MM.1S (cell line): ENCODE results near the gene MYOF.

Experiments
- DNase-seq: peaks from one replicate; pipeline ENCODE4 v3.0.0-alpha.2; 2015
- H2AFZ ChIP-seq: fragments of 300-600 bp; sonication (generic); 2 replicates; pipeline ENCODE4 v1.6.0; 2016; ENCODE audit warnings: antibody characterized with exemption, low read length
- H3F3A ChIP-seq: fragments of 300-600 bp; sonication (generic); 2 replicates; pipeline ENCODE4 v1.6.1; 2016; ENCODE audit warnings: mild to moderate bottlenecking, antibody characterized with exemption, low read length, moderate library complexity, mixed read lengths; ENCODE audit not compliant: insufficient read depth
- H3K27ac ChIP-seq: fragments of 300-600 bp; sonication (generic); 2 replicates; pipeline ENCODE4 v1.5.1; 2016; ENCODE audit warnings: mild to moderate bottlenecking, low read length
- H3K27me3 ChIP-seq: fragments of 300-600 bp; sonication (generic); replicated peaks from 2 replicates; pipeline ENCODE4 v1.6.0; 2016; ENCODE audit warnings: low read length; ENCODE audit not compliant: insufficient read depth
- H3K36me3 ChIP-seq: fragments of 300-600 bp; sonication (generic); replicated peaks from 2 replicates; pipeline ENCODE4 v1.6.1; 2016; ENCODE audit warnings: mild to moderate bottlenecking, low read length, mixed read lengths; ENCODE audit not compliant: insufficient read depth
- H3K4me1 ChIP-seq: fragments of 300-600 bp; sonication (generic); 2 replicates; pipeline ENCODE4 v1.6.1; 2016; ENCODE audit warnings: low read length, mixed read lengths
- H3K4me2 ChIP-seq: fragments of 300-600 bp; sonication (generic); 2 replicates; pipeline ENCODE4 v1.6.0; 2016; ENCODE audit warnings: low read depth, low read length
- H3K4me3 ChIP-seq: fragments of 300-600 bp; sonication (generic); 2 replicates; pipeline ENCODE4 v1.5.1; 2016; ENCODE audit warnings: low read length, mixed read lengths
- H3K79me2 ChIP-seq: fragments of 300-600 bp; sonication (generic); 2 replicates; pipeline ENCODE4 v1.6.1; 2016; ENCODE audit warnings: mixed run types, low read length, mixed read lengths
- H3K9ac ChIP-seq: fragments of 300-600 bp; sonication (generic); 2 replicates; pipeline ENCODE4 v1.6.1; 2016; ENCODE audit warnings: low read length, mixed read lengths
- H3K9me2 ChIP-seq: fragments of 300-600 bp; sonication (generic); replicated peaks from 2 replicates; pipeline ENCODE4 v1.6.1; 2016; ENCODE audit warnings: mild to moderate bottlenecking, low read length, mixed read lengths; ENCODE audit not compliant: insufficient read depth
- H3K9me3 ChIP-seq: fragments of 300-600 bp; sonication (generic); replicated peaks from 2 replicates; pipeline ENCODE4 v1.6.1; 2016; ENCODE audit warnings: mild to moderate bottlenecking, low read length, mixed read lengths; ENCODE audit not compliant: insufficient read depth
- H4K20me1 ChIP-seq: fragments of 300-600 bp; sonication (generic); 2 replicates; pipeline ENCODE4 v1.6.1; 2016; ENCODE audit warnings: mild to moderate bottlenecking, low read length, moderate library complexity, mixed read lengths; ENCODE audit not compliant: insufficient read depth
- CTCF ChIP-seq: fragments of 300-600 bp; sonication (generic); IDR thresholded peaks from 2 replicates; pipeline ENCODE4 v1.5.1; 2016; ENCODE audit warnings: antibody characterized with exemption, low read length, mixed read lengths
- EZH2 ChIP-seq: fragments of 300-600 bp; sonication (generic); optimal IDR thresholded peaks from 2 replicates; pipeline ENCODE3; 2017; ENCODE audit warnings: low read depth, mild to moderate bottlenecking, antibody characterized with exemption, low read length, mixed read lengths
- EZH2phosphoT487 ChIP-seq: fragments of 300-600 bp; sonication (generic); IDR thresholded peaks from 2 replicates; pipeline ENCODE4 v1.6.1; 2018; ENCODE audit warnings: antibody characterized with exemption, low read length

MYOF gene

GRCh38 chr10:93496322-93497041 is 14.3 kb upstream of the MYOF start, which contains the start of gene CEP55:
Gene CEP55, plus strand, starts transcription at chr10:93496612. Its CDS starts 3,440 bp downstream, at chr10:93500052.
- Histone ChIP-seq H3K27me3 (no peaks in the 10 kb centered on the region), H4K20me1 (no peaks in the 10 kb centered on the region), H3K9me2 (no peaks in the 10 kb centered on the region), H2AFZ (peak within 1 kb of the TSS; percentile 99), H3K27ac (peak within 1 kb of the TSS; percentile 26; the same call in 1 of the 2 replicates), H3K4me2 (peak within 1 kb of the TSS; percentile 85), H3K4me3 (peak within 1 kb of the TSS; percentile 88), H3F3A (no peaks in the 10 kb centered on the region), H3K9me3 (no peaks in the 10 kb centered on the region), H3K4me1 (no peaks in the 10 kb centered on the region), H3K36me3 (no peaks in the 10 kb centered on the region), H3K79me2 (peaks cover 25% of the 10 kb centered on the region), H3K9ac (peak within 1 kb of the TSS; percentile 64)
- peak; percentile 95 for DNase-seq
- TF ChIP-seq EZH2phosphoT487 (no peak), EZH2 (no peak), CTCF (no peak)

DNA sequence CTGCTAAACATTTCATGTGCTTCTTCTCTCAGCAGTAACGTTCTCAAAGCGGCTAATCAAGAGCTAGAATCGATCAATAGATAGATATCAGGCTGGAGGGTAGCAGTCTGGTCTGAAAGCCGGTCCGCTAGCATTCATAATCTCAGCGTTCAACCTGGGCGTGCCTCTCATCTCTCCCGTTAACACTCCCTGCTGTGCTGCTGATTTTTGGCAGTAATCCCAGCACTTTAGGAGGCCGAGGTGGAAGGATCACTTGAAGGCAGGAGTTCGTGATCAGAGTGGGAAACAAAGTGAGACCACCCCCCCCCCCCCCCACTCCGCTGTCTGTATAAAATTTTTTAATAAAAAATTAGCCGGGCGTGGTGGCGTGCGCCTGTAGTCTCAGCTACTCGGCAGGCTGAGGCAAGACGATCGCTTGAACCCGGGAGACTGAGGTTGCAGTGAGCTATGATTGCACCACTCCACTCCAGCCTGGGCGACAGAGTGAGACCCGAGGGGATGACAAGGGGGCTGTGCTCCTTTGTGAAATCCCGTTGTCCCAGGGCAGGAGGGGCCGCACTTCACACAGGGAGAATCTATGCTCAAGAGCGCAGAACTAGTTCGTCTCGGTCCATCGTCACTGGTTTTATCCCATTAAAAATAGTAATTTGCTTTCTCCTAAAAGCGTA is 13.7 kb upstream of the MYOF start:
- peak overlapping the region; percentile 88 for H3K4me3 ChIP-seq
- TF ChIP-seq EZH2phosphoT487 (no peak), CTCF (no peak), EZH2 (no peak)
- H3K9me2 ChIP-seq: no peaks in the 10 kb centered on the region
- peak overlapping the region; percentile 85 for H3K4me2 ChIP-seq
- no peaks in the 10 kb centered on the region for H3K4me1 ChIP-seq
- peak overlapping the region; percentile 41; the same call in 1 of the 2 replicates for H3K9ac ChIP-seq
- no peaks in the 10 kb centered on the region for H3K36me3 ChIP-seq
- H4K20me1 ChIP-seq: no peaks in the 10 kb centered on the region
- DNase-seq: no peak
- H3K9me3 ChIP-seq: no peaks in the 10 kb centered on the region
- H3K27ac ChIP-seq: no peak overlapping the region
- H2AFZ ChIP-seq: peak overlapping the region; percentile 99
- no peaks in the 10 kb centered on the region for H3F3A ChIP-seq
- H3K27me3 ChIP-seq: no peaks in the 10 kb centered on the region
- H3K79me2 ChIP-seq: peaks cover 20% of the 10 kb centered on the region

DNA sequence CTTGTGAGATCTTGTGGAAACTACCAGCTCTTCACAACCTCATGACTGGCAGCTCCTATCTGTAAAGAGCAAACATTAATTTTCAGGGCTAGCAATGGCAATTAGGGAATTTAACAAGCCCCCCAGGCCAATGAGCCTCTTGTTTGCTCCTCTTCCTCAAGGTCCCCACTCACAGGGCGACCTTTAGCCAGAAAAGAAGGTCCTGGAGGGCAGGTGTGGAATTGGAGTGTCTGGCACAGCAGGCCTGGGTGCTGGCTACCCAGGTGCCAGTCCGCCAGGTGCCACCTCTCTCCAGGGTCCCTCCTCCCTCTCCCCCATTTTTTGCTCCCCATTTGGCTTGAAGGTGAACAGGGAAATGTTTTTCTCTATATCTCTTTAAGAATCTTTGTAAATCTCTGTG is 12.4 kb upstream of the MYOF start:
- Histone ChIP-seq H3F3A (no peaks in the 10 kb centered on the region), H3K27ac (no peak overlapping the region), H3K9me3 (no peaks in the 10 kb centered on the region), H3K27me3 (no peaks in the 10 kb centered on the region), H3K79me2 (peaks cover 15% of the 10 kb centered on the region), H4K20me1 (no peaks in the 10 kb centered on the region), H3K4me3 (no peak overlapping the region), H3K4me2 (no peak overlapping the region), H3K9me2 (no peaks in the 10 kb centered on the region), H3K36me3 (no peaks in the 10 kb centered on the region), H3K9ac (no peak overlapping the region), H3K4me1 (no peaks in the 10 kb centered on the region), H2AFZ (no peak overlapping the region)
- DNase-seq: no peak
- no peak for TF ChIP-seq EZH2
- no peak for TF ChIP-seq EZH2phosphoT487
- TF ChIP-seq CTCF: no peak
